Stomach (tissue), 9 donors: ENCODE measurements around the gene STX18. TPM values are rescaled to one million over a fixed set of nuclear protein-coding genes. Genes with fewer than 3 reads are reported as not detected.

Experiments used
- DNase-seq, 2 donors: peaks; one replicate each; pipeline versions ENCODE4 v3.0.0 to v3.0.0-alpha.2; 2013 to 2019
- H3K27ac ChIP-seq, 5 donors: fragments of 200-600 bp in 4 of 5; sonication (generic) in 4 of 5; one replicate each; pipeline ENCODE4 v1.5.1; 2013 to 2019; ENCODE audit warnings: mild to moderate bottlenecking in 1 of 5, moderate library complexity in 1 of 5
- H3K27me3 ChIP-seq, 3 donors: fragments of 200-600 bp; sonication (generic); one replicate each; pipeline ENCODE4 v1.5.1; 2017 to 2019; ENCODE audit warnings: mixed run types in 1 of 3
- H3K36me3 ChIP-seq, 4 donors: fragments of 200-600 bp; sonication (generic); 1 replicate in 3 of 4; 2 replicates in 1 of 4; pipeline ENCODE4 v1.5.1; 2016 to 2019
- H3K4me1 ChIP-seq, 4 donors: fragments of 200-600 bp; sonication (generic); one replicate each; pipeline ENCODE4 v1.5.1; 2016 to 2019
- H3K4me3 ChIP-seq, 4 donors: fragments of 200-600 bp; sonication (generic) in 3 of 4; one replicate each; pipeline ENCODE4 v1.5.1; 2016 to 2019; ENCODE audit warnings: mild to moderate bottlenecking in 1 of 4
- H3K9me3 ChIP-seq, 4 donors: fragments of 200-600 bp; sonication (generic); one replicate each; pipeline ENCODE4 v1.5.1; 2016 to 2019
- CTCF ChIP-seq, 7 experiments: fragments of 450-650 bp in 4 of 7; fragments of 200-600 bp in 3 of 7; sonication (generic) in 3 of 7; IDR thresholded peaks; one replicate each; pipeline ENCODE4 v1.5.1; 2016 to 2019; ENCODE audit warnings: antibody characterized with exemption in 7 of 7, control low read depth in 2 of 7, mild to moderate bottlenecking in 1 of 7
- EP300 ChIP-seq: sonication (generic); formaldehyde crosslinking; IDR thresholded peaks from one replicate; pipeline ENCODE4 v1.6.1; 2017; ENCODE audit warnings: antibody characterized with exemption
- POLR2A ChIP-seq, 4 donors: fragments of 450-650 bp; IDR thresholded peaks; one replicate each; pipeline ENCODE4 v1.6.1; 2016; ENCODE audit warnings: antibody characterized with exemption in 4 of 4, control low read depth in 2 of 4, mild to moderate bottlenecking in 1 of 4, moderate library complexity in 1 of 4
- POLR2AphosphoS5 ChIP-seq, 3 donors: sonication (generic); formaldehyde crosslinking; IDR thresholded peaks; one replicate each; pipeline ENCODE4 v1.6.1; 2016; ENCODE audit warnings: antibody characterized with exemption in 3 of 3
- WGBS, 5 donors: extraction: QIAGEN DNeasy Blood & Tissue Kit in 3 of 5; methylation state at CpG; one replicate each; pipeline versions ENCODE4 v1.1.5 to v1.1.7; 2013 to 2018; 5-methylcytosine and 5-hydroxymethylcytosine counted together
- intact Hi-C: fragments of 100-400 bp; cut with DNase I; formaldehyde crosslinking; loops from one replicate; pipeline ENCODE4 v1.15.1; 2023; ENCODE audit warnings: low total_unique reads
- polyA plus RNA-seq, 3 donors: library from polyadenylated mRNA; stranded (reverse); fragments of 200-250 nt; gene quantifications; one replicate each; pipeline ENCODE4 v1.2.3, GENCODE V29; 2013
- total RNA-seq, 5 donors: library from RNA; depleted of rRNA; stranded (reverse); fragments of >200 nt; gene quantifications; one replicate each; pipeline versions ENCODE4 v1.1.0 to v1.2.3, GENCODE V29; 2014 to 2016
- donor health status: healthy with polysubstance abuse.
- donor health status: Bipolar disorder and iron deficiency.
- donor health status: healthy.

The STX18 gene
- total and polyA plus RNA-seq, 8 donors, result 17.1 to 91.6 (median 26.3) TPM

- WGBS, 5 donors, result 85 to 91% (median 89%) methylated on average over 11 of the region's 11 CpGs
- intact Hi-C loops, result no loop called here
- no peak for TF ChIP-seq POLR2A (IDR thresholded peaks at IDR 0.05)
- no peak for TF ChIP-seq EP300
These were observed 115.2 kb downstream of the STX18 start for GRCh38 chr4:4426511-4427120.

GRCh38 chr4:4425696-4426095 is 116.2 kb downstream of the STX18 start:
- Histone ChIP-seq H3K27me3 (no peaks in the 10 kb centered on the region), H3K9me3 (no peaks in the 10 kb centered on the region), H3K4me1 (no peaks in the 10 kb centered on the region), H3K4me3 (no peak overlapping the region), H3K27ac (no peak overlapping the region), H3K36me3 (peaks cover 21 to 88% (median 76%) of the 10 kb centered on the region in 4 donors)
- intact Hi-C loops, result no loop called here
- 89 to 94% (median 90%) methylated on average over 7 of the region's 7 CpGs for WGBS, 5 donors
- no peak for DNase-seq
- no peak for TF ChIP-seq CTCF (IDR thresholded peaks at IDR 0.05)
- TF ChIP-seq POLR2AphosphoS5 (IDR thresholded peaks at IDR 0.05), result no peak
- no peak for TF ChIP-seq EP300
- no peak for TF ChIP-seq POLR2A (IDR thresholded peaks at IDR 0.05)

More at GRCh38 chr4:4426511-4427120, 115.2 kb downstream of the STX18 start:
- Histone ChIP-seq H3K9me3 (no peaks in the 10 kb centered on the region), H3K27me3 (no peaks in the 10 kb centered on the region), H3K4me3 (no peak overlapping the region), H3K36me3 (peaks cover 21 to 81% (median 73%) of the 10 kb centered on the region in 4 donors), H3K4me1 (no peaks in the 10 kb centered on the region), H3K27ac (no peak overlapping the region)
- DNase-seq, result no peak

GRCh38 chr4:4425119-4425690 is 116.6 kb downstream of the STX18 start:
- peaks cover 26 to 93% (median 80%) of the 10 kb centered on the region in 4 donors for H3K36me3 ChIP-seq
- H3K4me1 ChIP-seq, result no peaks in the 10 kb centered on the region
- 82 to 89% (median 85%) methylated on average over 13 of the region's 13 CpGs for WGBS, 5 donors
- intact Hi-C loops, result no loop called here
- TF ChIP-seq EP300 (no peak), POLR2A (IDR thresholded peaks at IDR 0.05) (no peak), CTCF (IDR thresholded peaks at IDR 0.05) (no peak), POLR2AphosphoS5 (IDR thresholded peaks at IDR 0.05) (no peak)
- H3K27ac ChIP-seq, result no peak overlapping the region
- H3K4me3 ChIP-seq, result no peak overlapping the region
- no peaks in the 10 kb centered on the region for H3K9me3 ChIP-seq
- H3K27me3 ChIP-seq, result no peaks in the 10 kb centered on the region
- DNase-seq, result no peak

GRCh38 chr4:4424499-4425115 is 117.2 kb downstream of the STX18 start:
- 84 to 95% (median 92%) methylated on average over 6 to 8 of the region's 8 CpGs for WGBS, 5 donors
- Histone ChIP-seq H3K4me1 (no peaks in the 10 kb centered on the region), H3K27ac (no peak overlapping the region), H3K9me3 (no peaks in the 10 kb centered on the region), H3K36me3 (peaks cover 32 to 97% (median 85%) of the 10 kb centered on the region in 4 donors), H3K4me3 (no peak overlapping the region), H3K27me3 (no peaks in the 10 kb centered on the region)
- TF ChIP-seq POLR2AphosphoS5 (IDR thresholded peaks at IDR 0.05), result no peak
- no peak for TF ChIP-seq EP300
- no peak for TF ChIP-seq CTCF (IDR thresholded peaks at IDR 0.05)
- TF ChIP-seq POLR2A (IDR thresholded peaks at IDR 0.05), result no peak
- no peak for DNase-seq
- intact Hi-C loops, result no loop called here
